ENCODE measurements around the gene GLP1R. TPM values are rescaled to one million over a fixed set of nuclear protein-coding genes. Genes with fewer than 3 reads are reported as not detected.
"Not testable (repeated sequence)": the region's sequence is repeated elsewhere in the genome, so short reads cannot be mapped to it uniquely, and the experiment has no call there.

Gene GLP1R
- total RNA-seq, 1 donor from 2014 or later = 3.9 TPM

- Mint-ChIP-seq H3K4me1 (ENCODE audit: low read depth) (no peaks in the 10 kb centered on the region), H3K27me3 (peaks cover 10% of the 10 kb centered on the region), H3K4me3 (ENCODE audit: low read depth) (no peak overlapping the region), H3K9me3 (ENCODE audit: low read depth) (no peaks in the 10 kb centered on the region), H3K27ac (no peak overlapping the region), H3K36me3 (ENCODE audit: insufficient read depth) (no peaks in the 10 kb centered on the region)
- DNase-seq (ENCODE audit: low spot score, unreplicated experiment) = no peak
- TF ChIP-seq CTCF (IDR thresholded peaks at IDR 0.05; ENCODE audit: unreplicated experiment) = no peak
Observed at GRCh38 chr6:39128106-39128505, 79.5 kb downstream of the GLP1R start.

GRCh38 chr6:39128832-39129231, 80.3 kb downstream of the GLP1R start:
- Mint-ChIP-seq H3K9me3 (ENCODE audit: low read depth) (no peaks in the 10 kb centered on the region), H3K4me1 (ENCODE audit: low read depth) (no peaks in the 10 kb centered on the region), H3K36me3 (ENCODE audit: insufficient read depth) (no peaks in the 10 kb centered on the region), H3K27me3 (peaks cover 8% of the 10 kb centered on the region), H3K27ac (no peak overlapping the region), H3K4me3 (ENCODE audit: low read depth) (no peak overlapping the region)
- no peak for TF ChIP-seq CTCF (IDR thresholded peaks at IDR 0.05; ENCODE audit: unreplicated experiment)
- DNase-seq (ENCODE audit: low spot score, unreplicated experiment) = no peak

- Mint-ChIP-seq H3K36me3 (ENCODE audit: insufficient read depth) (no peaks in the 10 kb centered on the region), H3K4me1 (ENCODE audit: low read depth) (no peaks in the 10 kb centered on the region), H3K27me3 (peaks cover 4% of the 10 kb centered on the region), H3K4me3 (ENCODE audit: low read depth) (no peak overlapping the region), H3K27ac (no peak overlapping the region), H3K9me3 (ENCODE audit: low read depth) (no peaks in the 10 kb centered on the region)
- no peak for DNase-seq (ENCODE audit: low spot score, unreplicated experiment)
- no peak for TF ChIP-seq CTCF (IDR thresholded peaks at IDR 0.05; ENCODE audit: unreplicated experiment)
Observed at GRCh38 chr6:39130691-39131090, 82.1 kb downstream of the GLP1R start.

- not testable (repeated sequence) for DNase-seq (ENCODE audit: low spot score, unreplicated experiment); H3K4me3 Mint-ChIP-seq (ENCODE audit: low read depth); H3K9me3 Mint-ChIP-seq (ENCODE audit: low read depth); H3K4me1 Mint-ChIP-seq (ENCODE audit: low read depth); H3K27ac Mint-ChIP-seq; H3K36me3 Mint-ChIP-seq (ENCODE audit: insufficient read depth); H3K27me3 Mint-ChIP-seq
Observed at GRCh38 chr6:39134761-39135160, 86.2 kb downstream of the GLP1R start.

GRCh38 chr6:39136207-39136606, 87.6 kb downstream of the GLP1R start:
- not testable (repeated sequence) for DNase-seq (ENCODE audit: low spot score, unreplicated experiment)

DNA sequence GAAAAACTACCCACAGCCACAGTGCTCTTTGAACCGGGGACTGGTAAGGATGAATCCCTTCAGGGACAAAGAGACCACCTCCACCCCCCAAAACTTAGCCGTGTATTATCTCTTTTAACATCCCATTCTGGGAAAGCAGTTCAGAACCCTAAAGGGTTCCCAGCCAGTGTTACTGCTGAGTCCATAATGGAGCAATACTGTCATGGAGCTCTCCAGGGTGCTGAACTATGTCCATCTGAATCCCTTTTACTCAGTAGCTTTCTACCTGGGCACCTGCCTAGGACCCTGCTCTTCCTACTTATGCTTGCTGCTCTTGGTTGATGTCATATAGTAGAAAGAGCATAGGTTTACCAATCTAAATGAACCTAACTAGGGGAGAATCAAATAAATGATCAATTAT, 88.7 kb downstream of the GLP1R start:
- no peaks in the 10 kb centered on the region for H3K9me3 Mint-ChIP-seq (ENCODE audit: low read depth)
- peak; percentile 65 for DNase-seq (ENCODE audit: low spot score, unreplicated experiment)
- H3K4me1 Mint-ChIP-seq (ENCODE audit: low read depth) = no peaks in the 10 kb centered on the region
- no peak for TF ChIP-seq CTCF (IDR thresholded peaks at IDR 0.05; ENCODE audit: unreplicated experiment)
- no peak overlapping the region for H3K4me3 Mint-ChIP-seq (ENCODE audit: low read depth)
- no peak overlapping the region for H3K27ac Mint-ChIP-seq
- no peaks in the 10 kb centered on the region for H3K36me3 Mint-ChIP-seq (ENCODE audit: insufficient read depth)
- peaks cover 18% of the 10 kb centered on the region for H3K27me3 Mint-ChIP-seq

More at GRCh38 chr6:39136207-39136606, 87.6 kb downstream of the GLP1R start:
- peaks cover 13% of the 10 kb centered on the region for H3K27me3 Mint-ChIP-seq
- H3K27ac Mint-ChIP-seq; H3K9me3 Mint-ChIP-seq (ENCODE audit: low read depth); H3K4me1 Mint-ChIP-seq (ENCODE audit: low read depth); H3K36me3 Mint-ChIP-seq (ENCODE audit: insufficient read depth); H3K4me3 Mint-ChIP-seq (ENCODE audit: low read depth): not testable (repeated sequence)

Other genes starting within 250 kb of the GLP1R start
- 17.4 and 19.7 TPM in 2 replicates for gene SAYSD1, start 66.4 kb downstream of the GLP1R start, total RNA-seq
- gene KCNK5, start 180.7 kb downstream of the GLP1R start, total RNA-seq = 2.0 and 2.3 TPM in 2 replicates